H1 (cell line): Measurements from ENCODE around the gene CAMK1G. TPM values are rescaled to one million over a fixed set of nuclear protein-coding genes. Genes with fewer than 3 reads are reported as not detected.

ENCODE experiments used
- CTCF ChIA-PET: fragments of 300-600 bp; sonication (Branson Sonifier 250); formaldehyde crosslinking; loops from one replicate; lab custom pipeline; 2021; ENCODE audit not compliant: partially characterized antibody; lab: Charles Lee
- POLR2A ChIA-PET: fragments of 300-600 bp; sonication (Branson Sonifier 250); formaldehyde crosslinking; loops from one replicate; lab custom pipeline; 2021; ENCODE audit warnings: inconsistent platforms; ENCODE audit not compliant: partially characterized antibody; lab: Charles Lee
- DNase-seq, 2 experiments: peaks; one replicate each; pipeline versions ENCODE4 v3.0.0 to v3.0.0-alpha.2; 2010 to 2022; ENCODE audit warnings: low spot score in 2 of 2, low read depth in 1 of 2, mixed read lengths in 1 of 2
- FAIRE-seq: peaks from 2 replicates; lab custom pipeline; 2011; peaks lifted over from hg19 to GRCh38; lab: Jason Lieb, UNC
- H2AFZ ChIP-seq: 2 replicates; pipeline ENCODE4 v1.8.1; 2012; ENCODE audit warnings: low read length, inconsistent platforms
- H2AK5ac ChIP-seq: 2 replicates; pipeline ENCODE4 v1.6.1; 2013; ENCODE audit warnings: low read depth, low read length
- H2BK120ac ChIP-seq: replicated peaks from 2 replicates; pipeline ENCODE3; 2013; ENCODE audit warnings: low read depth, low read length, inconsistent platforms
- H2BK12ac ChIP-seq: 2 replicates; pipeline ENCODE4 v1.6.1; 2013; ENCODE audit warnings: low read depth, low read length
- H2BK15ac ChIP-seq: 2 replicates; pipeline ENCODE4 v1.6.1; 2013; ENCODE audit warnings: low read length
- H2BK20ac ChIP-seq: 2 replicates; pipeline ENCODE4 v1.6.1; 2013; ENCODE audit warnings: low read length
- H2BK5ac ChIP-seq: 2 replicates; pipeline ENCODE4 v1.6.1; 2013; ENCODE audit warnings: low read depth, low read length
- H3K14ac ChIP-seq: 2 replicates; pipeline ENCODE4 v1.6.1; 2013; ENCODE audit warnings: inconsistent platforms; ENCODE audit not compliant: insufficient read length
- H3K18ac ChIP-seq: 2 replicates; pipeline ENCODE4 v1.6.1; 2013; ENCODE audit warnings: low read length; ENCODE audit errors: extremely low read depth
- H3K23ac ChIP-seq: 2 replicates; pipeline ENCODE4 v1.6.1; 2013; ENCODE audit warnings: inconsistent platforms; ENCODE audit not compliant: insufficient read length
- H3K23me2 ChIP-seq: 2 replicates; pipeline ENCODE4 v1.6.1; 2013; ENCODE audit warnings: low read depth, low read length
- H3K27ac ChIP-seq: 2 replicates; pipeline ENCODE4 v1.6.1; 2011; ENCODE audit warnings: low read depth, low read length, inconsistent platforms
- H3K27me3 ChIP-seq, 4 experiments: replicated peaks in 1 of 4; 1 replicate in 1 of 4; 2 replicates in 3 of 4; pipeline versions ENCODE4 v1.6.1 to v1.8.1; 2011 to 2013; ENCODE audit warnings: low read length in 3 of 4, mild to moderate bottlenecking in 3 of 4, inconsistent platforms in 2 of 4, mixed read lengths in 2 of 4, moderate library complexity in 1 of 4; ENCODE audit not compliant: control insufficient read depth in 3 of 4, insufficient read depth in 3 of 4; ENCODE audit errors: extremely low read depth in 1 of 4
- H3K36me3 ChIP-seq, 4 experiments: 2 replicates each; pipeline versions ENCODE4 v1.6.1 to v1.8.1; 2011 to 2013; ENCODE audit warnings: mild to moderate bottlenecking in 4 of 4, low read length in 3 of 4, moderate library complexity in 2 of 4, control low read depth in 1 of 4, inconsistent platforms in 1 of 4; ENCODE audit not compliant: insufficient read depth in 4 of 4, control insufficient read depth in 2 of 4
- H3K4ac ChIP-seq: replicated peaks from 2 replicates; pipeline ENCODE3; 2013; ENCODE audit warnings: low read length, low read depth, mixed read lengths, inconsistent platforms; ENCODE audit not compliant: insufficient read length
- H3K4me1 ChIP-seq, 4 experiments: replicated peaks in 1 of 4; 1 replicate in 1 of 4; 2 replicates in 3 of 4; pipeline versions ENCODE4 v1.6.1 to v1.8.1; 2011 to 2013; ENCODE audit warnings: low read length in 3 of 4, inconsistent platforms in 2 of 4, mixed read lengths in 1 of 4; ENCODE audit not compliant: insufficient read depth in 4 of 4, control insufficient read depth in 3 of 4
- H3K4me2 ChIP-seq, 2 experiments: 2 replicates each; pipeline versions ENCODE4 v1.6.1 to v1.8.1; 2011 to 2013; ENCODE audit warnings: low read depth in 2 of 2, low read length in 2 of 2, control low read depth in 1 of 2, inconsistent platforms in 1 of 2, mild to moderate bottlenecking in 1 of 2; ENCODE audit not compliant: insufficient read depth in 1 of 2
- H3K4me3 ChIP-seq, 4 experiments: fragments of 200-600, 300-600 bp in 1 of 4; sonication (generic), shearing (Covaris generic), sonication (Bioruptor Twin) in 1 of 4; 2 replicates each; pipeline versions ENCODE4 v1.5.1 to v1.8.1; 2011 to 2016; ENCODE audit warnings: low read length in 4 of 4, low read depth in 3 of 4, control low read depth in 2 of 4, inconsistent platforms in 2 of 4, mild to moderate bottlenecking in 2 of 4, mixed read lengths in 1 of 4, moderate library complexity in 1 of 4; ENCODE audit not compliant: insufficient read depth in 2 of 4; ENCODE audit errors: extremely low read depth in 1 of 4
- H3K56ac ChIP-seq: replicated peaks from 2 replicates; pipeline ENCODE3; 2013; ENCODE audit warnings: low read depth, mild to moderate bottlenecking, mixed read lengths, low read length, inconsistent platforms; ENCODE audit not compliant: insufficient read length
- H3K79me1 ChIP-seq: 2 replicates; pipeline ENCODE4 v1.6.1; 2013; ENCODE audit warnings: low read depth, low read length, control low read depth
- H3K79me2 ChIP-seq, 2 experiments: 2 replicates each; pipeline versions ENCODE4 v1.6.1 to v1.8.1; 2012 to 2013; ENCODE audit warnings: low read length in 2 of 2, mild to moderate bottlenecking in 2 of 2, inconsistent platforms in 1 of 2; ENCODE audit not compliant: insufficient read depth in 2 of 2, control insufficient read depth in 1 of 2
- H3K9ac ChIP-seq, 4 experiments: replicated peaks in 1 of 4; 1 replicate in 1 of 4; 2 replicates in 3 of 4; pipeline versions ENCODE4 v1.6.1 to v1.8.1; 2011 to 2013; ENCODE audit warnings: low read depth in 3 of 4, low read length in 3 of 4, control low read depth in 2 of 4, mild to moderate bottlenecking in 2 of 4, moderate library complexity in 2 of 4, inconsistent platforms in 1 of 4; ENCODE audit errors: extremely low read depth in 1 of 4
- H3K9me3 ChIP-seq, 2 experiments: 2 replicates each; pipeline versions ENCODE4 v1.6.1 to v1.8.1; 2012 to 2013; ENCODE audit warnings: mild to moderate bottlenecking in 2 of 2, moderate library complexity in 2 of 2, control low read depth in 1 of 2, inconsistent platforms in 1 of 2, low read depth in 1 of 2, low read length in 1 of 2, mixed read lengths in 1 of 2; ENCODE audit not compliant: insufficient read depth in 2 of 2
- H4K20me1 ChIP-seq, 2 experiments: replicated peaks in 1 of 2; 2 replicates each; pipeline versions ENCODE3 to v1.8.1; 2011 to 2013; ENCODE audit warnings: inconsistent platforms in 2 of 2, low read length in 2 of 2, mild to moderate bottlenecking in 1 of 2; ENCODE audit not compliant: insufficient read depth in 2 of 2, control insufficient read depth in 1 of 2
- H4K5ac ChIP-seq: 2 replicates; pipeline ENCODE4 v1.6.1; 2013; ENCODE audit warnings: low read length, low read depth, mixed read lengths, inconsistent platforms; ENCODE audit not compliant: insufficient read length
- H4K8ac ChIP-seq: 2 replicates; pipeline ENCODE4 v1.8.0; 2013; ENCODE audit warnings: mild to moderate bottlenecking, moderate library complexity, low read length, inconsistent platforms; ENCODE audit not compliant: insufficient read depth; ENCODE audit errors: extremely low read depth
- H4K91ac ChIP-seq: replicated peaks from 2 replicates; pipeline ENCODE3; 2013; ENCODE audit warnings: low read length, mixed read lengths, inconsistent platforms; ENCODE audit not compliant: insufficient read length
- EP300 ChIP-seq, 2 experiments: IDR thresholded peaks; 1 replicate in 1 of 2; 2 replicates in 1 of 2; pipeline ENCODE4 v1.6.1; 2011 to 2012; ENCODE audit warnings: low read depth in 2 of 2, low read length in 2 of 2, mild to moderate bottlenecking in 2 of 2, borderline replicate concordance in 1 of 2, inconsistent platforms in 1 of 2, moderate library complexity in 1 of 2
- GABPA ChIP-seq: IDR thresholded peaks from 2 replicates; pipeline ENCODE4 v1.6.1; 2011; ENCODE audit warnings: mild to moderate bottlenecking, low read length, moderate library complexity, borderline replicate concordance; ENCODE audit not compliant: insufficient read depth
- MAFK ChIP-seq: IDR thresholded peaks from 2 replicates; pipeline ENCODE4 v1.6.1; 2012; ENCODE audit warnings: low read depth, mild to moderate bottlenecking, improper control_type of control experiment, low read length
- NRF1 ChIP-seq: IDR thresholded peaks from 2 replicates; pipeline ENCODE4 v1.6.1; 2011; ENCODE audit warnings: mild to moderate bottlenecking, low read depth, low read length, improper control_type of control experiment
- TAF1 ChIP-seq: IDR thresholded peaks from 2 replicates; pipeline ENCODE4 v1.6.1; 2011; ENCODE audit warnings: mild to moderate bottlenecking, low read depth, low read length
- TAF7 ChIP-seq: optimal IDR thresholded peaks from 2 replicates; pipeline ENCODE3; 2011; ENCODE audit warnings: low read depth, mild to moderate bottlenecking, inconsistent platforms, low read length, moderate library complexity, borderline replicate concordance
- TBP ChIP-seq: IDR thresholded peaks from 2 replicates; pipeline ENCODE4 v1.6.1; 2011; ENCODE audit warnings: low read depth, low read length, improper control_type of control experiment
- TCF12 ChIP-seq: IDR thresholded peaks from 2 replicates; pipeline ENCODE4 v1.6.1; 2011; ENCODE audit warnings: low read depth, mild to moderate bottlenecking, low read length
- TEAD4 ChIP-seq: IDR thresholded peaks from 2 replicates; pipeline ENCODE4 v1.6.1; 2012; ENCODE audit warnings: low read depth, low read length, inconsistent platforms, mixed read lengths
- WGBS, 2 experiments: shearing (Covaris generic) in 1 of 2; methylation state at CpG; one replicate each; pipeline versions ENCODE4 v1.1.6 to v1.1.7; 2013 to 2015; ENCODE audit warnings: low lambda C conversion rate in 2 of 2, mixed read lengths in 2 of 2, inconsistent platforms in 1 of 2, low coverage in 1 of 2, missing lambda C conversion rate in 1 of 2; ENCODE audit not compliant: insufficient replicate concordance in 2 of 2, insufficient coverage in 1 of 2, insufficient read length in 1 of 2; ENCODE audit errors: extremely low coverage in 1 of 2, missing lambda C conversion rate in 1 of 2; 5-methylcytosine and 5-hydroxymethylcytosine counted together
- long read RNA-seq, 2 experiments: library from RNA in 1 of 2; library from capped mRNA in 1 of 2; stranded (forward); transcript quantifications; one replicate each; pipeline ENCODE4 v2.0.0, GENCODE V29; 2021; ENCODE audit warnings: inconsistent platforms in 1 of 2
- polyA minus RNA-seq, 3 experiments: library from RNA; depleted of rRNA, polyadenylated mRNA; stranded (reverse); fragments of >200 nt; gene quantifications; 1 replicate in 2 of 3; 2 replicates in 1 of 3; pipeline ENCODE4 v1.2.3, GENCODE V29; 2011
- polyA plus RNA-seq, 7 experiments: library from polyadenylated mRNA; depleted of rRNA in 3 of 7; stranded (reverse) in 5 of 7; unstranded in 2 of 7; fragments of >200 nt in 5 of 7; fragments of 200-250 nt in 2 of 7; gene quantifications; 1 replicate in 5 of 7; 2 replicates in 1 of 7; 4 replicates in 1 of 7; pipeline versions ENCODE4 v1.2.1 to v1.2.3, GENCODE V29; 2011 to 2013; ENCODE audit warnings: missing spikeins in 2 of 7, mixed read lengths in 2 of 7
- total RNA-seq: library from RNA; stranded (reverse); fragmentation: NEBNext Ultra II Directional; extraction: Animal tissue kit (Norgen Biotek cat#: 25700); gene quantifications from 2 replicates; pipeline ENCODE4 v1.2.1, GENCODE V29; 2021
- TF ChIP-seq, protein P1 (sequence below): IDR thresholded peaks from 2 replicates; pipeline ENCODE4 v1.6.1; 2012; ENCODE audit warnings: inconsistent platforms

CAMK1G gene
- total RNA-seq = 0.38 and 1.0 TPM in 2 replicates
- polyA plus RNA-seq (2011; rRNA removed) = 1.00 and 1.3 TPM in 2 replicates
- polyA plus RNA-seq (2011; cell fraction: cytosol; rRNA removed) = 1.3 TPM
- 1.7 TPM for polyA plus RNA-seq (2011; cell fraction: nucleus; rRNA removed)
- 0.41 to 0.96 TPM (median 0.66 TPM) in 4 replicates for polyA plus RNA-seq (2012, experiment 1 of 2)
- 0.83 TPM for polyA plus RNA-seq (2012, experiment 2 of 2)
- 0.20 TPM for polyA plus RNA-seq (2013, experiment 1 of 2)
- 0.20 TPM for polyA plus RNA-seq (2013, experiment 2 of 2)
- polyA minus RNA-seq (2011; rRNA and poly(A)+ RNA removed) = 1.4 and 2.0 TPM in 2 replicates
- polyA minus RNA-seq (2011; cell fraction: cytosol; rRNA and poly(A)+ RNA removed) = 1.2 TPM
- 1.6 TPM for polyA minus RNA-seq (2011; cell fraction: nucleus; rRNA and poly(A)+ RNA removed)
- long read RNA-seq, experiment 1, partial matches to known transcripts = 2 of 2 reads
- long read RNA-seq, experiment 1, other reads (novel, unspliced or antisense) = 0 of 2 reads
- long read RNA-seq, experiment 2 = 0 reads

DNA sequence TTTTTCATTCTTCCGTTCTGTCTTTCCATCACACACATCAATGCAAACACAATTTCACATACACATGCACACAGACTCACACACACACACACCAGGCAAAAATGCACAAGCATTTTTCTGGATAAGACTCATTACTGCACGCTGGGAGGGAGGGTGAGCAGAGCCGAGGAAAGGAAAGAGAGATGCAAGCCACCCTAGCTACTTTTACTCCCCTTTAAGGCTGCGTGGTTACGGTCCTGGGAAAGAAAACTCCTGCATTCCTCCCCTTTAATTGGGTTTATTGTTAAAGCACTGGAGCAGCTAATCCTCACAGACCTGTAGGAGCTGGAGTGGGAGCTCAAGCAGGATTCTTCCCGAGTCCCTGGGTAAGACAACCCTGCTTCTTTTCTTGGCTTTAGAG, at the start of gene CAMK1G:
Gene CAMK1G (plus strand): TSS at position 307 of the 400 bp plus-strand sequence. CDS start 11,270 bp downstream, outside the sequence.
- peak; percentile 2 to 62 for DNase-seq
- TF ChIP-seq TBP = peak; percentile 54; the same call in 1 of the 2 replicates
- 0 out of 2 replicates have a peak, but pooled peaks have one; percentile 10 for TF ChIP-seq TEAD4
- TF ChIP-seq TAF7 = no peak
- TF ChIP-seq EP300 (IDR thresholded peaks at IDR 0.05; ENCODE audit: borderline replicate concordance in 1 of 2, low read depth in 2 of 2, low read length in 2 of 2) = no peak
- no peak for TF ChIP-seq NRF1
- peak; percentile 48; the same call in 1 of the 2 replicates for TF ChIP-seq TAF1
- TF ChIP-seq, protein P1, sequence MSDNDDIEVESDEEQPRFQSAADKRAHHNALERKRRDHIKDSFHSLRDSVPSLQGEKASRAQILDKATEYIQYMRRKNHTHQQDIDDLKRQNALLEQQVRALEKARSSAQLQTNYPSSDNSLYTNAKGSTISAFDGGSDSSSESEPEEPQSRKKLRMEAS = no peak
- no peak for TF ChIP-seq MAFK
- TF ChIP-seq TCF12 = no peak
- no peak for TF ChIP-seq GABPA
- Histone ChIP-seq H3K27ac (no peak within 1 kb of the TSS), H3K4ac (no peak within 1 kb of the TSS), H2AFZ (peak within 1 kb of the TSS; percentile 78), H2BK12ac (no peak within 1 kb of the TSS), H4K20me1 (no peaks in the 10 kb centered on the region), H3K79me2 (no peaks in the 10 kb centered on the region), H3K14ac (no peak within 1 kb of the TSS), H2AK5ac (no peak within 1 kb of the TSS), H3K4me1 (peaks cover 0 to 14% (median 9%) of the 10 kb centered on the region in 4 experiments; a peak in 5 of 7 replicates), H3K27me3 (peaks cover 0 to 27% (median 17%) of the 10 kb centered on the region in 4 experiments; a peak in 6 of 7 replicates), H2BK5ac (no peak within 1 kb of the TSS), H4K5ac (no peak within 1 kb of the TSS), H3K4me2 (peak within 1 kb of the TSS; percentile 63 to 68), H3K23ac (no peak within 1 kb of the TSS), H3K79me1 (no peaks in the 10 kb centered on the region), H3K4me3 (peak within 1 kb of the TSS; percentile 41 to 50 (median 46)), H3K9me3 (no peaks in the 10 kb centered on the region), H3K18ac (no peak within 1 kb of the TSS), H2BK120ac (no peak within 1 kb of the TSS), H2BK20ac (no peak within 1 kb of the TSS), H4K91ac (no peak within 1 kb of the TSS), H2BK15ac (no peak within 1 kb of the TSS), H4K8ac (no peak within 1 kb of the TSS), H3K9ac (peak within 1 kb of the TSS in 2 of 4 experiments; percentile 19 to 56; a peak in 3 of 7 replicates), H3K56ac (no peak within 1 kb of the TSS), H3K36me3 (no peaks in the 10 kb centered on the region), H3K23me2 (no peaks in the 10 kb centered on the region; the same call in 1 of the 2 replicates)
- POLR2A ChIA-PET = interaction anchor here (0.7 to 2.2 kb wide), 2 partner anchors 16 to 91 kb away, joined by 3 to 8 read pairs; no protein-coding TSS in a partner anchor
- peak; percentile 95 for FAIRE-seq
- 52% methylated on average over 6 of the region's 6 CpGs; no CpG with 5 or more reads in 1 of the 2 experiments for WGBS, 2 experiments
- CTCF ChIA-PET = interaction anchor here (1.3 to 27.8 kb wide), 11 partner anchors 8 to 110 kb away, joined by 4 to 636 read pairs (median 6); no protein-coding TSS in a partner anchor
